Hepatocyte (in vitro differentiated cells): Measurements from ENCODE around the gene SMARCB1. TPM values are rescaled to one million over a fixed set of nuclear protein-coding genes. Genes with fewer than 3 reads are reported as not detected.
A peak's percentile ranks its signal among the peaks of the same experiment; 100 is the strongest.

ENCODE experiments used
- DNase-seq: peaks from one replicate; pipeline ENCODE4 v3.0.0-alpha.2; 2016; ENCODE audit warnings: low spot score
- H2AFZ ChIP-seq: fragments of 200-600 bp; sonication (generic); 2 replicates; pipeline ENCODE4 v1.6.0; 2016; ENCODE audit warnings: antibody characterized with exemption, mild to moderate bottlenecking
- H3K27ac ChIP-seq: fragments of 200-600 bp; sonication (generic); 2 replicates; pipeline ENCODE4 v1.5.1; 2016; ENCODE audit warnings: mild to moderate bottlenecking
- H3K27me3 ChIP-seq: fragments of 200-600 bp; sonication (generic); 2 replicates; pipeline ENCODE4 v1.6.1; 2016
- H3K36me3 ChIP-seq: fragments of 200-600 bp; sonication (generic); replicated peaks from 2 replicates; pipeline ENCODE4 v1.5.1; 2016; ENCODE audit warnings: low read depth; ENCODE audit not compliant: insufficient read depth
- H3K4me1 ChIP-seq: fragments of 200-600 bp; sonication (generic); 2 replicates; pipeline ENCODE4 v1.5.1; 2016; ENCODE audit warnings: mild to moderate bottlenecking, moderate library complexity; ENCODE audit not compliant: insufficient read depth
- H3K4me2 ChIP-seq: fragments of 200-600 bp; sonication (generic); 2 replicates; pipeline ENCODE4 v1.6.0; 2016
- H3K4me3 ChIP-seq: fragments of 200-600 bp; sonication (generic); 2 replicates; pipeline ENCODE4 v1.5.1; 2016; ENCODE audit warnings: mild to moderate bottlenecking
- H3K79me2 ChIP-seq: fragments of 200-600 bp; sonication (generic); 2 replicates; pipeline ENCODE4 v1.6.0; 2017; ENCODE audit warnings: mild to moderate bottlenecking
- H3K9me2 ChIP-seq: fragments of 200-600 bp; sonication (generic); replicated peaks from 2 replicates; pipeline ENCODE4 v1.6.0; 2017; ENCODE audit warnings: mild to moderate bottlenecking; ENCODE audit not compliant: insufficient read depth
- H3K9me3 ChIP-seq: fragments of 200-600 bp; sonication (generic); 2 replicates; pipeline ENCODE4 v1.5.1; 2016; ENCODE audit warnings: low read depth, mild to moderate bottlenecking
- H4K20me1 ChIP-seq: fragments of 200-600 bp; sonication (generic); 2 replicates; pipeline ENCODE4 v1.6.0; 2016; ENCODE audit warnings: mild to moderate bottlenecking; ENCODE audit not compliant: insufficient read depth, poor library complexity, severe bottlenecking
- CTCF ChIP-seq: fragments of 200-600 bp; sonication (generic); IDR thresholded peaks from 2 replicates; pipeline ENCODE4 v1.5.1; 2016; ENCODE audit warnings: antibody characterized with exemption, mild to moderate bottlenecking; ENCODE audit not compliant: poor library complexity
- EZH2 ChIP-seq: fragments of 200-600 bp; sonication (generic); IDR thresholded peaks from 2 replicates; pipeline ENCODE4 v1.6.1; 2016; ENCODE audit warnings: antibody characterized with exemption, mild to moderate bottlenecking, borderline replicate concordance
- EZH2phosphoT487 ChIP-seq: fragments of 200-600 bp; sonication (generic); IDR thresholded peaks from one replicate; pipeline ENCODE4 v1.6.1; 2018; ENCODE audit warnings: antibody characterized with exemption, mild to moderate bottlenecking, low read depth, moderate library complexity; ENCODE audit not compliant: unreplicated experiment, severe bottlenecking
- WGBS: methylation state at CpG from one replicate; pipeline ENCODE4 v1.1.6; 2016; ENCODE audit warnings: low lambda C conversion rate; ENCODE audit errors: missing lambda C conversion rate; 5-methylcytosine and 5-hydroxymethylcytosine counted together
- polyA plus RNA-seq: library from polyadenylated mRNA; unstranded; fragments of >200 nt; fragmentation: Nextera tagmentation; extraction: Ambion mirVana; gene quantifications from 2 replicates; pipeline ENCODE4 v1.2.1, GENCODE V29; 2016
- total RNA-seq: library from RNA; depleted of rRNA; stranded (reverse); fragments of >200 nt; gene quantifications from 2 replicates; pipeline ENCODE4 v1.2.3, GENCODE V29; 2014

The SMARCB1 gene
- total and polyA plus RNA-seq, 2 experiments from 2014 or later, result 84.3 to 120 TPM

- H3K27me3 ChIP-seq, result no peaks in the 10 kb centered on the region
- H2AFZ ChIP-seq, result no peak overlapping the region
- 92% methylated on average over 1 of the region's 1 CpG for WGBS
- H3K27ac ChIP-seq, result peak overlapping the region; percentile 75
- H3K36me3 ChIP-seq, result no peaks in the 10 kb centered on the region
- TF ChIP-seq EZH2 (no peak), CTCF (no peak), EZH2phosphoT487 (no peak)
- H3K4me3 ChIP-seq, result no peak overlapping the region
- peaks cover 4% of the 10 kb centered on the region for H4K20me1 ChIP-seq
- no peak for DNase-seq
- H3K9me3 ChIP-seq, result no peaks in the 10 kb centered on the region
- no peaks in the 10 kb centered on the region for H3K9me2 ChIP-seq
- H3K79me2 ChIP-seq, result peaks cover 6% of the 10 kb centered on the region
- no peak overlapping the region for H3K4me2 ChIP-seq
- peaks cover 36% of the 10 kb centered on the region for H3K4me1 ChIP-seq
Observed at GRCh38 chr22:23782703-23783102, 4.1 kb upstream of the SMARCB1 start.

- Histone ChIP-seq H3K27ac (peak overlapping the region; percentile 75), H3K4me3 (no peak overlapping the region), H3K9me2 (no peaks in the 10 kb centered on the region), H4K20me1 (peaks cover 12% of the 10 kb centered on the region), H3K27me3 (no peaks in the 10 kb centered on the region), H3K79me2 (peaks cover 14% of the 10 kb centered on the region), H3K4me1 (peaks cover 43% of the 10 kb centered on the region), H3K36me3 (no peaks in the 10 kb centered on the region), H3K9me3 (no peaks in the 10 kb centered on the region), H2AFZ (no peak overlapping the region), H3K4me2 (peak overlapping the region; percentile 62)
- DNase-seq, result peak; percentile 7
- 86% methylated on average over 15 of the region's 15 CpGs for WGBS
- TF ChIP-seq EZH2 (no peak), EZH2phosphoT487 (no peak), CTCF (no peak)
Observed at GRCh38 chr22:23783265-23784150, 3.3 kb upstream of the SMARCB1 start.

GRCh38 chr22:23784215-23784732 lies 2.5 kb upstream of the SMARCB1 start:
- Histone ChIP-seq H3K4me1 (peaks cover 50% of the 10 kb centered on the region), H3K4me2 (peak overlapping the region; percentile 62), H2AFZ (no peak overlapping the region), H3K36me3 (no peaks in the 10 kb centered on the region), H3K27ac (peak overlapping the region; percentile 75), H3K27me3 (no peaks in the 10 kb centered on the region), H3K9me2 (no peaks in the 10 kb centered on the region), H3K4me3 (no peak overlapping the region), H3K79me2 (peaks cover 21% of the 10 kb centered on the region), H3K9me3 (no peaks in the 10 kb centered on the region), H4K20me1 (peaks cover 19% of the 10 kb centered on the region)
- peak; percentile 54 for DNase-seq
- no peak for TF ChIP-seq EZH2phosphoT487
- no peak for TF ChIP-seq EZH2
- no peak for TF ChIP-seq CTCF
- WGBS, result 79% methylated on average over 8 of the region's 8 CpGs
